ENCODE measurements around the gene DBNDD1.

Gene DBNDD1

DNA sequence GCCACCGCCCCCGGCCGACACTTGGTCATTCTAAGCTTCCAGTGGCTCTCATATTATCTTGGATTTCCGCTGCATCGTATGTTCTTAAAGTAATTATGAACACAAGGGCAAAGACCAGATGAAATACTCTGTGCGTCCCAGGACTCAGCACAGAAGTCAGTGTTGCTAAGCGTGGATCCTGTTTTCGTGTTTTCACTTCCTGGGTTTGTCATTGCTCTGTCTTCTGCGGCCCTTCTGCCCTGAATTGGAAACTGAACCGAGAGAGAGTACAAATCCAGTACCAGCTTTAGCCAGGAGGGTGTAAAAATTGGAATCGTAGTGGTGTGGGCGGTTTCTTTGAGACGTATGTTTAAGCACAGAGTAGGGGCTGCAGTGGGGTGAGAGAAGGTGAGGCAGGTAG, 32.7 kb downstream of the DBNDD1 start:
- TF ChIP-seq CTCF (IDR thresholded peaks at IDR 0.05; ENCODE audit: unreplicated experiment in 3 of 3): no peak
- peaks cover 7% of the 10 kb centered on the region for H3K4me1 Mint-ChIP-seq
- no peak overlapping the region for H3K4me3 Mint-ChIP-seq

DNA sequence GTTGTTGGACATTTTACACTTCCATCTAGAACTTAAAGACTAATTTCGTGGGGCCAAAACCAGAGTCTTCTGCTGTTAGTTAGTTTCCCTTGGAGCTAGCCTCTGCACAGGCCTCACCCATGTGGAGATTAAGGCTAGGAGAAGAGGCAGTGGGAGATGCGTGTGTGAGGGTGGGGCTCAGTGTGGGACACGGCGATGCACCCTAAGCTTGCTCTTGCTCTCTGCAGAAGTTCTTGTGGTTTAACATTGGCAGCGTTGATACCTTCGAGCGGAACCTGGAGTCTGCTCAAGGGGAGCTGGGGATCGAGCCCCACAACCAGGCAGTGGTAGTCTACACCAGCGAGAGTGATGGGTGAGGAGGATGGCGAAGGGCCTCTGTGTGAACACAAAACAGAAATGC, 34.0 kb downstream of the DBNDD1 start:
- Mint-ChIP-seq H3K27me3 (ENCODE audit: low read depth) (no peaks in the 10 kb centered on the region), H3K27ac (no peak overlapping the region), H3K4me3 (no peak overlapping the region), H3K9me3 (no peaks in the 10 kb centered on the region), H3K4me1 (peaks cover 7% of the 10 kb centered on the region), H3K36me3 (ENCODE audit: low read depth) (peaks cover 50% of the 10 kb centered on the region)
- no peak for TF ChIP-seq CTCF (IDR thresholded peaks at IDR 0.05; ENCODE audit: unreplicated experiment in 3 of 3)

More for the DNA sequence above, 32.7 kb downstream of the DBNDD1 start:
- no peak overlapping the region for H3K27ac Mint-ChIP-seq
- no peaks in the 10 kb centered on the region for H3K27me3 Mint-ChIP-seq (ENCODE audit: low read depth)
- H3K36me3 Mint-ChIP-seq (ENCODE audit: low read depth): peaks cover 53% of the 10 kb centered on the region
- no peaks in the 10 kb centered on the region for H3K9me3 Mint-ChIP-seq

DNA sequence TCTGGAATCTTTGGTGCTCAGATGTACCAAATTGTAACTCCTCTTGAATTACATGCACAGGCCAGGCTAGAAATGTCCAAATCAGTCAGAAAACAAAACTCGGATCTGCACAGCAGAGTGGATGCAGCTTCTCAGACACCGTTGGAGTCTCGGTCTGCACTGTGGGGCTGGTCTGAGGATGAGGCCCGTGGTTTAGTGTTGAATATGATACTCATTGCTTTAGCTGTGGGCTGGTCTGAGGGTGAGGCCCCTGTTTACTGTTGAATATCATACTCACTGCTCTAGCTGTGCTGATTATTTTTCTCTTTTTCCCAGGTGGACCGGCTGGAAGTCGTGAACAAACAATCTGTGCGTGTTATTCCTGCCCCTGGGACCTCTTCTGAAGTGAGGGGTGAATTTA, 35.0 kb downstream of the DBNDD1 start:
- peaks cover 59% of the 10 kb centered on the region for H3K36me3 Mint-ChIP-seq (ENCODE audit: low read depth)
- peaks cover 7% of the 10 kb centered on the region for H3K4me1 Mint-ChIP-seq
- no peak overlapping the region for H3K27ac Mint-ChIP-seq
- H3K4me3 Mint-ChIP-seq: no peak overlapping the region
- no peaks in the 10 kb centered on the region for H3K9me3 Mint-ChIP-seq
- TF ChIP-seq CTCF (IDR thresholded peaks at IDR 0.05; ENCODE audit: unreplicated experiment in 3 of 3): no peak
- no peaks in the 10 kb centered on the region for H3K27me3 Mint-ChIP-seq (ENCODE audit: low read depth)

DNA sequence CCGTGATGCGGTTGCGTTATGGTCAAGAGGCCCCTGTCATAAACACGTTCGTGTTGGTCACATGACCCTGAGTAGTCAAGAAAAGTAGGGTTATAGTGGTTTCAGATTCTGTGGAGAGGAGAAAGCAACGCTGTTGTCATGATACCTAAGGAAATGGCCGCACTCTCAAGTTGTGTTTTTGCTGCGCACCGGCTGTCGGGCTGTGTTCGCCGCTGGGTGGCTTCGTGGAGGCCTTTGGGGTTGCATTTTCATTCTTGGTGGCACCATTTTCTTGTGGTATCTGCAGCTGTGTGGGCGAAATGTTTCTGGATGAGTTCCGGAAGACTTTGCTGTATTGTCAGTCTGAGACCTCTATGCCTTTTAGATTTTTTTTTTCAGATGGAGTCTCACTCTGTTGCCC, 35.7 kb downstream of the DBNDD1 start:
- H3K4me1 Mint-ChIP-seq: peaks cover 7% of the 10 kb centered on the region
- H3K36me3 Mint-ChIP-seq (ENCODE audit: low read depth): peaks cover 63% of the 10 kb centered on the region
- no peak overlapping the region for H3K27ac Mint-ChIP-seq
- H3K4me3 Mint-ChIP-seq: no peak overlapping the region
- no peaks in the 10 kb centered on the region for H3K27me3 Mint-ChIP-seq (ENCODE audit: low read depth)
- H3K9me3 Mint-ChIP-seq: no peaks in the 10 kb centered on the region
- no peak for TF ChIP-seq CTCF (IDR thresholded peaks at IDR 0.05; ENCODE audit: unreplicated experiment in 3 of 3)

- H3K27ac Mint-ChIP-seq: no peak overlapping the region
- H3K4me3 Mint-ChIP-seq: no peak overlapping the region
- H3K4me1 Mint-ChIP-seq: peaks cover 7% of the 10 kb centered on the region
- peaks cover 61% of the 10 kb centered on the region for H3K36me3 Mint-ChIP-seq (ENCODE audit: low read depth)
- no peak for TF ChIP-seq CTCF (IDR thresholded peaks at IDR 0.05; ENCODE audit: unreplicated experiment in 3 of 3)
- no peaks in the 10 kb centered on the region for H3K27me3 Mint-ChIP-seq (ENCODE audit: low read depth)
- no peaks in the 10 kb centered on the region for H3K9me3 Mint-ChIP-seq
Observed at GRCh38 chr16:89982318-89982717, 36.9 kb downstream of the DBNDD1 start.

GRCh38 chr16:89981414-89981813, 37.8 kb downstream of the DBNDD1 start:
- H3K27me3 Mint-ChIP-seq (ENCODE audit: low read depth): no peaks in the 10 kb centered on the region
- H3K4me1 Mint-ChIP-seq: peaks cover 7% of the 10 kb centered on the region
- peaks cover 53% of the 10 kb centered on the region for H3K36me3 Mint-ChIP-seq (ENCODE audit: low read depth)
- no peak overlapping the region for H3K27ac Mint-ChIP-seq
- TF ChIP-seq CTCF (IDR thresholded peaks at IDR 0.05; ENCODE audit: unreplicated experiment in 3 of 3): no peak
- H3K9me3 Mint-ChIP-seq: no peaks in the 10 kb centered on the region
- no peak overlapping the region for H3K4me3 Mint-ChIP-seq
